Choroid plexus epithelial cell (primary cell): ENCODE results near the gene RIPOR2.
"Not testable (repeated sequence)": the region's sequence is repeated elsewhere in the genome, so short reads cannot be mapped to it uniquely, and the experiment has no call there.

ENCODE experiments used
- DNase-seq: peaks from one replicate; pipeline ENCODE4 v3.0.0-alpha.2; 2010; ENCODE audit warnings: low read depth
- H3K4me3 ChIP-seq: 2 replicates; pipeline ENCODE4 v1.5.1; 2011; ENCODE audit warnings: low read depth, mild to moderate bottlenecking, control low read depth, low read length, moderate library complexity
- TF ChIP-seq, protein P1 (sequence below): conservative IDR thresholded peaks from 2 replicates; pipeline ENCODE4 v1.5.1; 2011; ENCODE audit warnings: low read depth, mild to moderate bottlenecking, control low read depth, inconsistent platforms, low read length, moderate library complexity

The RIPOR2 gene

DNA sequence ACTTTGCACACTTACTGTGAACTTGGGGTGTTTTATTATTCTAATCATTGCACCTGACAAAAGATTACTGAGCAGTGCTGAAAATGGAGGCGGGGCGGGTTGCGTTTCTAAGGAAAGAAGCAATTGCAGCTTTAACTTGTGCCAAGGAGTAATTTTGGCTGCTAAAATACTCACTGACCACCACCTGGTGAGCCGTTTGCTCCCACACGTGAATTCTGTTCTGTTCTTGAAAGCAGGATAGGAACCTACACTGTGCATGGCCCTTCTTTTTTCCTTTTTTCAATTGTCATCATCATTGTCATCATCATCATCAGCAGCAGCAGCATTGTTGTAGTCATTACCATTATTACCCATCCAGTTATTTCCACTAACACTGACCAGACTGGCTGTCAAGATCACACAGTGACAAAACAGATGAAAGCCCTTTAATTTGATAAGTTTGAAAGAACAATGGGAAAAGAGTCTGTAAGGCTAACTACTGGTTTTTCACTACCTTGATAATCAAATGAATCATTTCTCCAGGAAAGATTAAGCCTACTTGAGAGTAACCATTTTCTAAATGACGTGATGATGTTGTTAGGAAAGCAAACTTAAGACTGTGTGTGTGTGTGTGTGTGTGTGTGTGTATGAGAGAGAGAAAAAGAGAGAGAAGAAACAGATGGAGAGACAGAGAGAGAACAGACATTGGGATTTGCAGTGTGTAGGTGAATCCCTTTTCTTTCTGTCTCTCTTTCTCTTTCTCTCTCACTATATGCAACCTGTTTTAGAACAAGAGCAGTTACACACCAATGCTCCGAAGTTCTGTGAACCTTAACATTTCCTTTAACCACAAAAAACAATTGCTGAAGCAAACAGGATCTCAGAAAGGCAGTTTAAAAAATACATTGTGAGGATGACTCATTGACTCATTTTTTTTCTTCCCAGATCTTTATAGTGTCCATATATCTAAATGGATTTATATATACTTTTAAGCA lies 3.8 kb downstream of the RIPOR2 start:
- DNase-seq, result peak; percentile 79
- TF ChIP-seq, protein P1, sequence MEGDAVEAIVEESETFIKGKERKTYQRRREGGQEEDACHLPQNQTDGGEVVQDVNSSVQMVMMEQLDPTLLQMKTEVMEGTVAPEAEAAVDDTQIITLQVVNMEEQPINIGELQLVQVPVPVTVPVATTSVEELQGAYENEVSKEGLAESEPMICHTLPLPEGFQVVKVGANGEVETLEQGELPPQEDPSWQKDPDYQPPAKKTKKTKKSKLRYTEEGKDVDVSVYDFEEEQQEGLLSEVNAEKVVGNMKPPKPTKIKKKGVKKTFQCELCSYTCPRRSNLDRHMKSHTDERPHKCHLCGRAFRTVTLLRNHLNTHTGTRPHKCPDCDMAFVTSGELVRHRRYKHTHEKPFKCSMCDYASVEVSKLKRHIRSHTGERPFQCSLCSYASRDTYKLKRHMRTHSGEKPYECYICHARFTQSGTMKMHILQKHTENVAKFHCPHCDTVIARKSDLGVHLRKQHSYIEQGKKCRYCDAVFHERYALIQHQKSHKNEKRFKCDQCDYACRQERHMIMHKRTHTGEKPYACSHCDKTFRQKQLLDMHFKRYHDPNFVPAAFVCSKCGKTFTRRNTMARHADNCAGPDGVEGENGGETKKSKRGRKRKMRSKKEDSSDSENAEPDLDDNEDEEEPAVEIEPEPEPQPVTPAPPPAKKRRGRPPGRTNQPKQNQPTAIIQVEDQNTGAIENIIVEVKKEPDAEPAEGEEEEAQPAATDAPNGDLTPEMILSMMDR, result no peak
- no peak overlapping the region for H3K4me3 ChIP-seq

DNA sequence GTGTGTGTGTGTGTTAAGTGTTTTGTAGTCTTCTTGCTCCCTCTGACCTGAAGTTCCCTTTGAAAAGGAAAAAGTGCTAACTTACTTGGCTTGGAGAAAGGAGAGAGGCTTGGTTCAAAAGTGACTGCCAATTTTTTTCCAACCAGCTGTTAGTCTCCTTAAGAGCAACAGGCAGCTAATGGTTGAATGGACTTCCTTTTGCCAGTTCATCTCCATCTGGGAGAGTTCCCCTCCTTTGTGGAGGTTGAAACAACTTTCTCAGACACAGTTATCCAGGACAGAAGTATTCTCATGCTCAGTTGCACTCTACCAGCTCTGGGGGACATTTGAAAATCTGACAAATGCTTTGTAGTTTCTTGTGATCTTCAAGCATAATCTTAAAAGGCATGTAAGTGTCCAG lies 4.5 kb downstream of the RIPOR2 start:
- no peak overlapping the region for H3K4me3 ChIP-seq
- TF ChIP-seq, protein P1, result no peak
- peak; percentile 29 for DNase-seq

DNA sequence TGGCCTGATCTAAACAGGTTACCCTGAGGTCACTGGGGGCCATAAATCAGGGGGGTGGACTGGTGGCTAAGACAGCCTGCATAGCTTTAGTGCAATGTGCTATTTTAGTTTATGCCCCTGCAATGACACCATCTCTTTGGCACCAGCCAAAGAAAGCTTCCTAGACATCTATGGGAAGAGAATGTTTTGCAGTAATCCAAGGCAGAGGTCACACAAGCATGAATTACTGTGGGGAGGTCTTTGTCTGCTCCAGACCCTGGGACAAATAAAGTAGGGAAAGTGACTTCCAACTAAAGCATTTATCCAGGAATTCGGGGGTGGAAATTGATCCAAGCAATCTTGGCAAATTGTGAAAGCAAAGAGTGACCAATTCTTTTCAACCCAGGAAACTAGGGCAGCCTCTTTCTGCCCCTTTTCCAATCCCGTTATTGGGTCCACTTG lies 5.3 kb downstream of the RIPOR2 start:
- TF ChIP-seq, protein P1, result no peak
- peak; percentile 21 for DNase-seq

DNA sequence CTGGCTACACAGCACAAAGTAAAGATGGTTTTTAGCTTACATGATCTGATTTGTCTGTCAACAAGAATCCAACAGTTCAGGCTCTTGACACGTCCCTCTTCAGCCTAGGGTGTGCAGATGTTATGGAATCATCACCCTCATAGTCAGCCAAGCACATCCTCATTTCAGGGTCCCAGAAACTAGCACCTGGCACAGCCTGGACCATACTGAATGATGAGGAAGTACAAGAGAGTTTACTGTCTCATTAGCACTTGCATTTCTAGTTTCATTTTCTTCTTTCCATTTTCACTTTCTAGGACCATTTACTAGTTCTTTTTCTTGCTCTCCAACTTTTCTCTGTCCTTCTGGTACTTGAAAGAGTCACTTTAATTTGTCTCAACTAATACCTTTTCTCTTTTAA lies 6.5 kb downstream of the RIPOR2 start:
- no peak overlapping the region for H3K4me3 ChIP-seq
- DNase-seq, result no peak
- TF ChIP-seq, protein P1, result no peak

More for the DNA sequence above, 5.3 kb downstream of the RIPOR2 start:
- H3K4me3 ChIP-seq, result no peak overlapping the region

DNA sequence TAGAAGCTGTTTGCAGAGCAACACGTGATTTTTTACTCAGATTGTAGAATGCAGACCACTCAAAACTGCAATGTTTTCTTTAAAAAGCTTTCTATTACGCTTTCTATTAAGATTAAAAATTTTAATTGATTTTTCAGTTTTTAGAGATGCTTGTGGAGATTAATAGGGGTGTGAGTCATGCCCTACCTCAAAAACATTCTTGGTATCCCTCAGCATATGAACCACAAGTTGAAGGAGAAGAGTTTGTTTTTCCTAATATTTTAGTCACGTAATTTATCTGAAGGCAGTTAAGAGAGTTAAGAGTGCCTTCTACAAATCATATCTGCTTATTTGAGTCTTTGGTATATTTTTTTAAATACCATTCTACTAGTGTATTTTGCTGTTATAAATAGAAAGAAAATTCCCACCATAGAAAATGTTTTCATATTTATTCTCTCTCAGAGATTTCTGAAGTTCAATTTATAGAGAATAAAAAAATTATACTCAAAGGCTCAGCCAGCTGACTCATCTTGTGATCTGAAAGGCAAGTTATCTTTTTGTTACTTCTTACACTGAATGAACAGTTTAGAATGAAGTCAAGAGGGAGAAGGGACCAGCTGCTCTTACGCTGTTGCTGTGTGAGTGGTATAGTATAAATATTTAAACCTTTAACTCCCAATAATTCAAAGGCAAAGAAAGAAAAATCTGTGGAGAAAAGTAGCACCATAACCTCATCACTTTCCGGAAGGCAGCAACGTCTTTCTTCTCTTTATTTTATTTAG lies 7.6 kb downstream of the RIPOR2 start:
- no peak overlapping the region for H3K4me3 ChIP-seq
- peak; percentile 57 for DNase-seq
- TF ChIP-seq, protein P1, result no peak

DNA sequence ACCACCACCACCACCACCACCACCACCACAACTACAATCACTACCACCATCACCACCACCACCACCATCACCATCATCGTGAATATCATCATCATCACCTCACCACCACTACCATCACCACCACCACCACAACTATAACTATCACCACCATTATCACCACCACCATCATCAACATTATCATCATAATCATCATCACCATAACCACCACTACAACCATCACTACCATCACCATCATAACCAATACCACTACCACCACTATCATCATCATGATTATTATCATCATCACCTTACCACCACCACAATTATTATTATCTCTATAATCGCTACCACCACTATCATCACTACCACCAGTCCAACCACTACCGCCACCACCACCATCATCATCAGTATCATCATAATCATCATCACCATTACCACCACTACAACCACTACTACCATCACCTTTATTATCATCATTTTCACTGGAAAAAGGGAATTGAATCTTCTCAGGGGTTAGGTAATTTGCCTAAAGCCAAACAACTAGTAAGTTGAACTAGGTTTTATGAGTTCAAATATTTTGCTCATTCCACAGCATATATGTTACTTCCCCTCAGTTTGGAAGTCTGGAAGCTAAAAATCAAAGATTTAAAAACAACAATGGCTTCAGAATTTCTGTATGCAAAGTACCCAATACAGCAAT lies 8.3 kb downstream of the RIPOR2 start:
- TF ChIP-seq, protein P1, result no peak
- DNase-seq, result no peak
- no peak overlapping the region for H3K4me3 ChIP-seq

DNA sequence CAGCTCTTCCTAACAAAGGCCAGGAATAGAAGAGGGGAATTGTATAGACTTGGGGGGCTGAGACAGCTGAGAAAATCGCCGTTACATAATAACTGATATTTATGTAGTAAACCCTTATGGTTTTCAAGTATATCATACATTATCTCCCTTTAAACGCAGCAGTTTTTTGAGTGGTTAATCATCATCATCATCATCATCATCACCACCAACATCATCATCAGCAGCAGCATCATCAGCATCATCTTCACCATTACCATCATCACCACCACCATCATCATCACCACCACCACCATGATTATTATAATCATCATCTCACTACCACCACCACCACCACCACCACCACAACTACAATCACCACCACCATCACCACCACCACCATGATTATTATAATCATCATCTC lies 9.1 kb downstream of the RIPOR2 start:
- H3K4me3 ChIP-seq, DNase-seq: not testable (repeated sequence)
